ENCODE results near the gene TRIM24.

TRIM24 gene

GRCh38 chr7:138606236-138606635 is 146.2 kb downstream of the TRIM24 start:
- no peak overlapping the region for H3K4me2 ChIP-seq (ENCODE audit: low read depth, low read length)
- no peaks in the 10 kb centered on the region for H3K4me1 ChIP-seq (ENCODE audit: low read length)
- H3K79me2 ChIP-seq (ENCODE audit: low read length), result no peaks in the 10 kb centered on the region
- DNase-seq, result no peak
- no peaks in the 10 kb centered on the region for H3K36me3 ChIP-seq (replicated peaks; ENCODE audit: insufficient read depth, low read length)
- no peak overlapping the region for H2AFZ ChIP-seq (ENCODE audit: low read length)
- TF ChIP-seq EZH2phosphoT487 (IDR thresholded peaks at IDR 0.05; ENCODE audit: low read length), result no peak
- no peak for TF ChIP-seq CTCF (IDR thresholded peaks at IDR 0.05; ENCODE audit: low read length)
- no peak for TF ChIP-seq EZH2 (optimal IDR thresholded peaks at IDR 0.05; ENCODE audit: low read depth, low read length)
- no peaks in the 10 kb centered on the region for H3K27me3 ChIP-seq (replicated peaks; ENCODE audit: insufficient read depth, low read length)
- H4K20me1 ChIP-seq (ENCODE audit: insufficient read depth, low read length), result no peaks in the 10 kb centered on the region
- no peaks in the 10 kb centered on the region for H3K9me3 ChIP-seq (replicated peaks; ENCODE audit: insufficient read depth, low read length)
- H3K9ac ChIP-seq (ENCODE audit: low read length), result no peak overlapping the region
- H3K27ac ChIP-seq (ENCODE audit: low read length), result no peak overlapping the region
- H3F3A ChIP-seq (ENCODE audit: insufficient read depth, low read length), result no peaks in the 10 kb centered on the region
- no peak overlapping the region for H3K4me3 ChIP-seq (ENCODE audit: low read length)
- no peaks in the 10 kb centered on the region for H3K9me2 ChIP-seq (replicated peaks; ENCODE audit: insufficient read depth, low read length)

- no peak for DNase-seq
- TF ChIP-seq EZH2phosphoT487 (IDR thresholded peaks at IDR 0.05; ENCODE audit: low read length) (no peak), CTCF (IDR thresholded peaks at IDR 0.05; ENCODE audit: low read length) (no peak), EZH2 (optimal IDR thresholded peaks at IDR 0.05; ENCODE audit: low read depth, low read length) (no peak)
- Histone ChIP-seq H4K20me1 (ENCODE audit: insufficient read depth, low read length) (no peaks in the 10 kb centered on the region), H3K9me3 (replicated peaks; ENCODE audit: insufficient read depth, low read length) (no peaks in the 10 kb centered on the region), H3F3A (ENCODE audit: insufficient read depth, low read length) (no peaks in the 10 kb centered on the region), H3K4me2 (ENCODE audit: low read depth, low read length) (no peak overlapping the region), H3K9ac (ENCODE audit: low read length) (no peak overlapping the region), H3K36me3 (replicated peaks; ENCODE audit: insufficient read depth, low read length) (no peaks in the 10 kb centered on the region), H3K4me3 (ENCODE audit: low read length) (no peak overlapping the region), H3K27me3 (replicated peaks; ENCODE audit: insufficient read depth, low read length) (no peaks in the 10 kb centered on the region), H3K79me2 (ENCODE audit: low read length) (no peaks in the 10 kb centered on the region), H2AFZ (ENCODE audit: low read length) (no peak overlapping the region), H3K9me2 (replicated peaks; ENCODE audit: insufficient read depth, low read length) (no peaks in the 10 kb centered on the region), H3K27ac (ENCODE audit: low read length) (no peak overlapping the region), H3K4me1 (ENCODE audit: low read length) (no peaks in the 10 kb centered on the region)
Measured at GRCh38 chr7:138607216-138608126, 147.4 kb downstream of the TRIM24 start.

- H2AFZ ChIP-seq (ENCODE audit: low read length), result no peak overlapping the region
- no peaks in the 10 kb centered on the region for H3K79me2 ChIP-seq (ENCODE audit: low read length)
- no peak overlapping the region for H3K4me3 ChIP-seq (ENCODE audit: low read length)
- no peaks in the 10 kb centered on the region for H3K27me3 ChIP-seq (replicated peaks; ENCODE audit: insufficient read depth, low read length)
- no peaks in the 10 kb centered on the region for H4K20me1 ChIP-seq (ENCODE audit: insufficient read depth, low read length)
- TF ChIP-seq CTCF (IDR thresholded peaks at IDR 0.05; ENCODE audit: low read length) (no peak), EZH2phosphoT487 (IDR thresholded peaks at IDR 0.05; ENCODE audit: low read length) (no peak), EZH2 (optimal IDR thresholded peaks at IDR 0.05; ENCODE audit: low read depth, low read length) (no peak)
- no peaks in the 10 kb centered on the region for H3K36me3 ChIP-seq (replicated peaks; ENCODE audit: insufficient read depth, low read length)
- no peak overlapping the region for H3K27ac ChIP-seq (ENCODE audit: low read length)
- H3F3A ChIP-seq (ENCODE audit: insufficient read depth, low read length), result no peaks in the 10 kb centered on the region
- H3K9ac ChIP-seq (ENCODE audit: low read length), result no peak overlapping the region
- H3K9me3 ChIP-seq (replicated peaks; ENCODE audit: insufficient read depth, low read length), result no peaks in the 10 kb centered on the region
- H3K4me2 ChIP-seq (ENCODE audit: low read depth, low read length), result no peak overlapping the region
- DNase-seq, result no peak
- H3K4me1 ChIP-seq (ENCODE audit: low read length), result no peaks in the 10 kb centered on the region
- H3K9me2 ChIP-seq (replicated peaks; ENCODE audit: insufficient read depth, low read length), result no peaks in the 10 kb centered on the region
Measured at GRCh38 chr7:138608275-138608674, 148.2 kb downstream of the TRIM24 start.

Measured in MM.1S (cell line).